OCI-LY1 (cell line): ENCODE results near the gene UNC5B.

Experiments
- CTCF ChIP-seq: fragments of 200-600 bp; sonication (generic), shearing (Covaris generic); IDR thresholded peaks from 2 replicates; pipeline ENCODE4 v1.5.1; 2017; ENCODE audit warnings: mild to moderate bottlenecking, antibody characterized with exemption, low read length, moderate library complexity, mixed read lengths
- EZH2 ChIP-seq: fragments of 200-600 bp; sonication (generic), shearing (Covaris generic); IDR thresholded peaks from 2 replicates; pipeline ENCODE4 v1.8.0; 2017; ENCODE audit warnings: borderline replicate concordance, mixed run types, mild to moderate bottlenecking, antibody characterized with exemption, low read length, moderate library complexity, mixed read lengths

GRCh38 chr10:71280216-71280615 is 67.8 kb downstream of the UNC5B start:
- TF ChIP-seq EZH2 (no peak), CTCF (no peak)
